ENCODE measurements around the gene SYT11.

Gene SYT11

DNA sequence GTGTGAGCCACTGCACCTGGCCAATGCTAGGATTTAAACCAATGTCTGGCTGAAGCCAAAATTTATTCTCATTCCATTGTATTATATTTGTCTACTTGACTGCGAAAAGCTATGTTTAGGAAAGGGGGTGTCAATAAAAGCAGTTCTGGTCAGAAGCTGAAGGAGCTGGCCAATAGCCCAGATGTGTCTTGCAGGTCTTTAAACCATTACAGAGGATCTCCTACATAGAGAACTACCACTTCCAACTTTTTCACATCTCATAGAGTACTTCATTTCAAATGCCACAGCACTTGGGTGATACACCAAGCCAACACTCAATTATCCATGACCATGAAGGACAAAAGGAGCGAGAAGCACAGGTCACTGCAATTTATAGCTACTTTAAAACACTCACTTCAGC is 2.5 kb downstream of the SYT11 start:
- no peak for TF ChIP-seq CTCF (IDR thresholded peaks at IDR 0.05; ENCODE audit: low read depth, low read length)
- no peak overlapping the region for H3K4me3 ChIP-seq (ENCODE audit: low read depth, low read length)

DNA sequence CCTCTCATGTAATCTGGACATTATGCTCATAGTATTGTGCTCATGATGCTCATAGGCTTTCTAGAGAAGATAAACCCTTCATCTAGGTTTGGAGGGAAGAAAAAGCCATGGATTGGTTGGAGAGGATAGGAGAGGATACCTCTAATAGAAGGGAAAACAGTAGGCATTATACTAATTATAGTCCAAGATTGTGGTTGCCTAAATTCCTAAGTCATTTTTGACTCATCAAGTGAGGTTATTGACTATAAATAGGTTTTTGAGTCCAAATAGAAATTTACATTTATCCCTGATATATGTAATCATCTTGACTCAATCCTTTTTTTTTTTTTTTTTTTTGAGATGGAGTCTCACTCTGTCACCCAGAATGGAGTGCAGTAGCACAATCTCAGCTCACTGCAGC is 5.0 kb downstream of the SYT11 start:
- H3K4me3 ChIP-seq (ENCODE audit: low read depth, low read length): no peak overlapping the region
- no peak for TF ChIP-seq CTCF (IDR thresholded peaks at IDR 0.05; ENCODE audit: low read depth, low read length)

GRCh38 chr1:155867766-155868165 is 8.4 kb downstream of the SYT11 start:
- TF ChIP-seq CTCF (IDR thresholded peaks at IDR 0.05; ENCODE audit: low read depth, low read length): no peak
- H3K4me3 ChIP-seq (ENCODE audit: low read depth, low read length): no peak overlapping the region

DNA sequence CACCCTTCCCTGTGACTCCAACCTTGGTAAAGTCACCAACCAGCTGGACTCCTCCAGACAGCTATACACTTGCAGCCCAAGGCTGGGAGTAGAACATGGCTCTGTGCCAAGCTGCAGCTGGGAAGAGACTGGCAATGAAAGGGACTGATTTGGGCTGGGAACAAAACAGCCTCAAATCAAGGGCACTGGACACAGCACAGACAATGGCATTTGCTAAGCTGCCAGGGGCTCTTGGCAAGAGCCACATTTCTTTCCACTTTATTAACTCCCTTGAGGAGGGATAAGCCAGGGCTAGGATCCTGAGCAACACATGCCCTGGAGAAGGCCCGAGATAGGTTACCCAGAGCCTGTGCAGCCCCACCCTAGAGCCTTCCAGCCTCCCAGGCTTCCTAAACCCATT is 12.0 kb downstream of the SYT11 start:
- no peak for TF ChIP-seq CTCF (IDR thresholded peaks at IDR 0.05; ENCODE audit: low read depth, low read length)
- no peak overlapping the region for H3K4me3 ChIP-seq (ENCODE audit: low read depth, low read length)

- no peak for TF ChIP-seq CTCF (IDR thresholded peaks at IDR 0.05; ENCODE audit: low read depth, low read length)
- no peak overlapping the region for H3K4me3 ChIP-seq (ENCODE audit: low read depth, low read length)
These were observed 13.2 kb downstream of the SYT11 start for GRCh38 chr1:155872527-155872926.

DNA sequence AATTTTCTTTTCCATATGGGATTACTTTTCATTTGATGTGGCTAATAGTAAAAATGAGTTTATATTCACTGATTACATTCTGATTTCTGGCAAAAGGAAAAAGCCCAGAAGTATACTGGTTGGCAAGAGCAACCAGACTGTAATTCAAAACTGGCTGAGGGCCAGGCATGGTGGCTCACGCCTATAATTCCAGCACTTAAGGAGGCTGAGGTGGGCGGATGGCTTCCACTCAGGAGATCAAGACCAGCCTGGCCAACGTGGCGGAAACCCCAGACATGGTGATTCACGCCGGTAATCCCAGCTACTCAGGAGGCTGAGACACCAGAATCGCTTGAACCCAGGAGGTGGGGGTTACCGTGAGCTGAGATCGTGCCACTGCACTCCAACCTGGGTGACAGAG is 14.5 kb downstream of the SYT11 start:
- H3K4me3 ChIP-seq (ENCODE audit: low read depth, low read length): no peak overlapping the region
- TF ChIP-seq CTCF (IDR thresholded peaks at IDR 0.05; ENCODE audit: low read depth, low read length): no peak

DNA sequence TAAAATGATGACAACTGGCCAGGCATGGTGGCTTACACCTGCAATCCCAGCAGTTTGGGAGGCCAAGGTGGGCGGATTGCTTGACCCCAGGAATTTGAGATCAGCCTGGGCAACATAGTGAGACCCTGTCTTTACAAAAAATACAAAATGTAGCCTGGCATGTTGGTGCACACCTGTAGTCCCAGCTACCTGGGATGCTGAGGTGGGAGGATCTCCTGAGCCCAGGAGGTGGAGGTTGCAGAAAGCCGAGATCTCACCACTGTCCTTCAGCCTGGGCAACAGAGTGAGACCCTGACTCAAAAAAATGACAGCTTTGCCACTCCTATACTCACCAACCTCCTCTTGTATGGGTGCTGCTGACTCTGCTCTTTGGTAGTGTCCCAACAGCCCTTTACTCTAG is 18.6 kb downstream of the SYT11 start:
- H3K4me3 ChIP-seq (ENCODE audit: low read depth, low read length): no peak overlapping the region
- TF ChIP-seq CTCF (IDR thresholded peaks at IDR 0.05; ENCODE audit: low read depth, low read length): no peak
